ENCODE results near the gene RBL2. TPM values are rescaled to one million over a fixed set of nuclear protein-coding genes. Genes with fewer than 3 reads are reported as not detected.
"Not testable (repeated sequence)": the region's sequence is repeated elsewhere in the genome, so short reads cannot be mapped to it uniquely, and the experiment has no call there.

Gene RBL2
- total RNA-seq, 1 donor from 2014 or later = 80.4 TPM

- DNase-seq = not testable (repeated sequence)
These were observed 105.8 kb downstream of the RBL2 start for GRCh38 chr16:53539759-53540718.

Small RNAs within 50 kb of the gene (small RNA-seq; reads per million reads assigned to genes)
- not detected for gene RNU6-1153P (ENCODE audit: low replicate concordance)

Other genes starting within 250 kb of the RBL2 start
- gene AKTIP, start 68.7 kb downstream of the RBL2 start, total RNA-seq = 31.2 TPM

All from skin of body (tissue), 3 donors.